Astrocyte (in vitro differentiated cells and primary cell): ENCODE results near the gene TXNDC17.

ENCODE experiments used
- CTCF ChIP-seq: IDR thresholded peaks from 2 replicates; pipeline ENCODE4 v1.5.1; 2011; ENCODE audit warnings: low read depth, mild to moderate bottlenecking, inconsistent platforms, low read length, moderate library complexity; ENCODE audit not compliant: insufficient read depth
- EZH2 ChIP-seq: IDR thresholded peaks from 2 replicates; pipeline ENCODE4 v1.6.1; 2012; ENCODE audit warnings: mild to moderate bottlenecking, low read length, inconsistent platforms; ENCODE audit not compliant: insufficient read depth

- TF ChIP-seq CTCF: no peak
- no peak for TF ChIP-seq EZH2
These were observed 11.1 kb downstream of the TXNDC17 start for GRCh38 chr17:6651919-6652452.
